Epithelial cell of proximal tubule (primary cell): ENCODE results near the gene DDX24. TPM values are rescaled to one million over a fixed set of nuclear protein-coding genes. Genes with fewer than 3 reads are reported as not detected.

ENCODE experiments used
- DNase-seq: peaks from one replicate; pipeline ENCODE4 v3.0.0-alpha.2; 2011; ENCODE audit warnings: low read depth
- H3K4me3 ChIP-seq: 2 replicates; pipeline ENCODE4 v1.5.1; 2011; ENCODE audit warnings: low read depth, mild to moderate bottlenecking, low read length
- CTCF ChIP-seq: conservative IDR thresholded peaks from 2 replicates; pipeline ENCODE4 v1.5.1; 2012; ENCODE audit warnings: low read depth, mild to moderate bottlenecking, low read length
- total RNA-seq: library from RNA; depleted of rRNA; stranded (reverse); fragments of >200 nt; gene quantifications from 2 replicates; pipeline ENCODE4 v1.2.3, GENCODE V29; 2015

The DDX24 gene
- total RNA-seq, 1 donor from 2014 or later, result 121 TPM

GRCh38 chr14:94121485-94121884 lies 40.5 kb upstream of the DDX24 start:
- no peak for DNase-seq
- no peak for TF ChIP-seq CTCF
- no peak overlapping the region for H3K4me3 ChIP-seq

GRCh38 chr14:94120667-94121340 lies 39.8 kb upstream of the DDX24 start:
- DNase-seq, result no peak
- TF ChIP-seq CTCF, result no peak
- no peak overlapping the region for H3K4me3 ChIP-seq

GRCh38 chr14:94119071-94119470 lies 38.1 kb upstream of the DDX24 start:
- no peak for DNase-seq
- no peak for TF ChIP-seq CTCF
- H3K4me3 ChIP-seq, result no peak overlapping the region

- TF ChIP-seq CTCF, result no peak
- H3K4me3 ChIP-seq, result no peak overlapping the region
- no peak for DNase-seq
Observed at GRCh38 chr14:94117856-94118255, 36.9 kb upstream of the DDX24 start.

- TF ChIP-seq CTCF, result no peak
- DNase-seq, result no peak
- H3K4me3 ChIP-seq, result no peak overlapping the region
Observed at GRCh38 chr14:94116701-94117100, 35.7 kb upstream of the DDX24 start.

- H3K4me3 ChIP-seq, result no peak overlapping the region
- no peak for DNase-seq
- no peak for TF ChIP-seq CTCF
Observed at GRCh38 chr14:94115631-94116030, 34.6 kb upstream of the DDX24 start.

- no peak overlapping the region for H3K4me3 ChIP-seq
- no peak for DNase-seq
- TF ChIP-seq CTCF, result no peak
Observed at GRCh38 chr14:94115058-94115591, 34.1 kb upstream of the DDX24 start.
